Stomach (tissue), 9 donors: ENCODE data around the gene NCF4. TPM values are rescaled to one million over a fixed set of nuclear protein-coding genes. Genes with fewer than 3 reads are reported as not detected.

Source experiments
- DNase-seq, 2 donors: peaks; one replicate each; pipeline versions ENCODE4 v3.0.0 to v3.0.0-alpha.2; 2013 to 2019
- H3K27ac ChIP-seq, 5 donors: fragments of 200-600 bp in 4 of 5; sonication (generic) in 4 of 5; one replicate each; pipeline ENCODE4 v1.5.1; 2013 to 2019; ENCODE audit warnings: mild to moderate bottlenecking in 1 of 5, moderate library complexity in 1 of 5
- H3K27me3 ChIP-seq, 3 donors: fragments of 200-600 bp; sonication (generic); one replicate each; pipeline ENCODE4 v1.5.1; 2017 to 2019; ENCODE audit warnings: mixed run types in 1 of 3
- H3K36me3 ChIP-seq, 4 donors: fragments of 200-600 bp; sonication (generic); 1 replicate in 3 of 4; 2 replicates in 1 of 4; pipeline ENCODE4 v1.5.1; 2016 to 2019
- H3K4me1 ChIP-seq, 4 donors: fragments of 200-600 bp; sonication (generic); one replicate each; pipeline ENCODE4 v1.5.1; 2016 to 2019
- H3K4me3 ChIP-seq, 4 donors: fragments of 200-600 bp; sonication (generic) in 3 of 4; one replicate each; pipeline ENCODE4 v1.5.1; 2016 to 2019; ENCODE audit warnings: mild to moderate bottlenecking in 1 of 4
- H3K9me3 ChIP-seq, 4 donors: fragments of 200-600 bp; sonication (generic); one replicate each; pipeline ENCODE4 v1.5.1; 2016 to 2019
- CTCF ChIP-seq, 7 experiments: fragments of 450-650 bp in 4 of 7; fragments of 200-600 bp in 3 of 7; sonication (generic) in 3 of 7; IDR thresholded peaks; one replicate each; pipeline ENCODE4 v1.5.1; 2016 to 2019; ENCODE audit warnings: antibody characterized with exemption in 7 of 7, control low read depth in 2 of 7, mild to moderate bottlenecking in 1 of 7
- EP300 ChIP-seq: sonication (generic); formaldehyde crosslinking; IDR thresholded peaks from one replicate; pipeline ENCODE4 v1.6.1; 2017; ENCODE audit warnings: antibody characterized with exemption
- POLR2A ChIP-seq, 4 donors: fragments of 450-650 bp; IDR thresholded peaks; one replicate each; pipeline ENCODE4 v1.6.1; 2016; ENCODE audit warnings: antibody characterized with exemption in 4 of 4, control low read depth in 2 of 4, mild to moderate bottlenecking in 1 of 4, moderate library complexity in 1 of 4
- POLR2AphosphoS5 ChIP-seq, 3 donors: sonication (generic); formaldehyde crosslinking; IDR thresholded peaks; one replicate each; pipeline ENCODE4 v1.6.1; 2016; ENCODE audit warnings: antibody characterized with exemption in 3 of 3
- WGBS, 5 donors: extraction: QIAGEN DNeasy Blood & Tissue Kit in 3 of 5; methylation state at CpG; one replicate each; pipeline versions ENCODE4 v1.1.5 to v1.1.7; 2013 to 2018; 5-methylcytosine and 5-hydroxymethylcytosine counted together
- intact Hi-C: fragments of 100-400 bp; cut with DNase I; formaldehyde crosslinking; loops from one replicate; pipeline ENCODE4 v1.15.1; 2023; ENCODE audit warnings: low total_unique reads
- polyA plus RNA-seq, 3 donors: library from polyadenylated mRNA; stranded (reverse); fragments of 200-250 nt; gene quantifications; one replicate each; pipeline ENCODE4 v1.2.3, GENCODE V29; 2013
- total RNA-seq, 5 donors: library from RNA; depleted of rRNA; stranded (reverse); fragments of >200 nt; gene quantifications; one replicate each; pipeline versions ENCODE4 v1.1.0 to v1.2.3, GENCODE V29; 2014 to 2016
- donor health status: healthy with polysubstance abuse.
- donor health status: Bipolar disorder and iron deficiency.
- donor health status: healthy.

The NCF4 gene
- total and polyA plus RNA-seq, 8 donors, result 5.0 to 32.1 (median 7.3) TPM; not detected in 1

GRCh38 chr22:36838119-36839030 lies 22.4 kb upstream of the NCF4 start:
- H3K27ac ChIP-seq, result no peak overlapping the region
- no peaks in the 10 kb centered on the region for H3K4me1 ChIP-seq
- H3K9me3 ChIP-seq, result no peaks in the 10 kb centered on the region
- WGBS, 5 donors, result 72 to 83% (median 80%) methylated on average over 8 to 10 of the region's 10 CpGs
- intact Hi-C loops, result no loop called here
- no peak overlapping the region for H3K4me3 ChIP-seq
- H3K27me3 ChIP-seq, result peaks cover 0 to 35% (median 11%) of the 10 kb centered on the region in 3 donors
- no peaks in the 10 kb centered on the region for H3K36me3 ChIP-seq
- TF ChIP-seq POLR2AphosphoS5 (IDR thresholded peaks at IDR 0.05), result no peak
- no peak for TF ChIP-seq EP300
- no peak for TF ChIP-seq POLR2A (IDR thresholded peaks at IDR 0.05)
- no peak for TF ChIP-seq CTCF (IDR thresholded peaks at IDR 0.05)
- no peak for DNase-seq

GRCh38 chr22:36839356-36840073 lies 21.3 kb upstream of the NCF4 start:
- no peak overlapping the region for H3K27ac ChIP-seq
- H3K36me3 ChIP-seq, result no peaks in the 10 kb centered on the region
- H3K4me1 ChIP-seq, result no peaks in the 10 kb centered on the region
- H3K9me3 ChIP-seq, result no peaks in the 10 kb centered on the region
- TF ChIP-seq CTCF (IDR thresholded peaks at IDR 0.05) (no peak), POLR2AphosphoS5 (IDR thresholded peaks at IDR 0.05) (no peak), POLR2A (IDR thresholded peaks at IDR 0.05) (no peak), EP300 (no peak)
- intact Hi-C loops, result no loop called here
- peaks cover 0 to 44% (median 11%) of the 10 kb centered on the region in 3 donors for H3K27me3 ChIP-seq
- no peak for DNase-seq
- 68 to 80% (median 73%) methylated on average over 10 of the region's 10 CpGs for WGBS, 5 donors
- no peak overlapping the region for H3K4me3 ChIP-seq

- H3K36me3 ChIP-seq, result no peaks in the 10 kb centered on the region
- H3K27me3 ChIP-seq, result peaks cover 0 to 42% (median 11%) of the 10 kb centered on the region in 3 donors
- no peaks in the 10 kb centered on the region for H3K4me1 ChIP-seq
- H3K4me3 ChIP-seq, result no peak overlapping the region
- WGBS, 5 donors, result 43 to 63% (median 61%) methylated on average over 8 of the region's 8 CpGs
- no peak overlapping the region for H3K27ac ChIP-seq
- intact Hi-C loops, result no loop called here
- no peak for DNase-seq
- TF ChIP-seq EP300, result no peak
- H3K9me3 ChIP-seq, result no peaks in the 10 kb centered on the region
These were observed 20.7 kb upstream of the NCF4 start for GRCh38 chr22:36840106-36840505.

GRCh38 chr22:36846271-36846670 lies 14.5 kb upstream of the NCF4 start:
- Histone ChIP-seq H3K4me1 (no peaks in the 10 kb centered on the region), H3K27me3 (peaks cover 0 to 75% (median 14%) of the 10 kb centered on the region in 3 donors), H3K27ac (no peak overlapping the region), H3K36me3 (no peaks in the 10 kb centered on the region), H3K4me3 (no peak overlapping the region), H3K9me3 (no peaks in the 10 kb centered on the region)
- WGBS, 5 donors, result 60 to 71% (median 67%) methylated on average over 5 of the region's 5 CpGs
- DNase-seq, result no peak
- intact Hi-C loops, result no loop called here
- TF ChIP-seq POLR2AphosphoS5 (IDR thresholded peaks at IDR 0.05) (no peak), CTCF (IDR thresholded peaks at IDR 0.05) (no peak), POLR2A (IDR thresholded peaks at IDR 0.05) (no peak), EP300 (no peak)
